SK-N-SH (cell line): ENCODE data around the gene ZMYND8.

Experiments
- FOXM1 ChIP-seq: IDR thresholded peaks from 2 replicates; pipeline ENCODE4 v1.4.0; 2012; ENCODE audit warnings: low read depth, mild to moderate bottlenecking
- MXI1 ChIP-seq: IDR thresholded peaks from 2 replicates; pipeline ENCODE4 v1.6.1; 2012; ENCODE audit warnings: mild to moderate bottlenecking, low read depth, low read length, improper control_type of control experiment
- NFIC ChIP-seq: IDR thresholded peaks from 2 replicates; pipeline ENCODE4 v1.4.0; 2012; ENCODE audit warnings: borderline replicate concordance
- NRF1 ChIP-seq: IDR thresholded peaks from 2 replicates; pipeline ENCODE4 v1.6.1; 2012; ENCODE audit warnings: low read depth, mild to moderate bottlenecking, low read length
- POLR2AphosphoS5 ChIP-seq: IDR thresholded peaks from 2 replicates; pipeline ENCODE4 v1.6.1; 2012; ENCODE audit warnings: low read depth, low read length
- RAD21 ChIP-seq: IDR thresholded peaks from 2 replicates; pipeline ENCODE4 v1.6.1; 2012; ENCODE audit warnings: mild to moderate bottlenecking, low read length
- RCOR1 ChIP-seq: fragments of 150-350 bp; IDR thresholded peaks from 2 replicates; pipeline ENCODE4 v1.6.1; 2017; ENCODE audit warnings: antibody characterized with exemption, low read length
- RFX5 ChIP-seq: IDR thresholded peaks from 2 replicates; pipeline ENCODE4 v1.6.1; 2012; ENCODE audit warnings: mild to moderate bottlenecking, improper control_type of control experiment, low read length
- SIN3A ChIP-seq: IDR thresholded peaks from 2 replicates; pipeline ENCODE4 v1.6.1; 2012; ENCODE audit warnings: low read depth, mild to moderate bottlenecking, low read length, moderate library complexity, borderline replicate concordance
- YY1 ChIP-seq: IDR thresholded peaks from 2 replicates; pipeline ENCODE4 v1.4.0; 2012; ENCODE audit warnings: low read depth, mild to moderate bottlenecking
- TF ChIP-seq, protein P1 (sequence below): fragments of 200-600 bp; sonication (generic); IDR thresholded peaks from 2 replicates; pipeline ENCODE4 v1.6.1; 2017; ENCODE audit warnings: antibody characterized with exemption, mild to moderate bottlenecking, moderate library complexity
- TF ChIP-seq, protein P2 (sequence below): IDR thresholded peaks from 2 replicates; pipeline ENCODE4 v1.6.1; 2012; ENCODE audit warnings: mild to moderate bottlenecking, low read depth, low read length, moderate library complexity
- TF ChIP-seq, protein P3 (sequence below): IDR thresholded peaks from 2 replicates; pipeline ENCODE4; 2012

DNA sequence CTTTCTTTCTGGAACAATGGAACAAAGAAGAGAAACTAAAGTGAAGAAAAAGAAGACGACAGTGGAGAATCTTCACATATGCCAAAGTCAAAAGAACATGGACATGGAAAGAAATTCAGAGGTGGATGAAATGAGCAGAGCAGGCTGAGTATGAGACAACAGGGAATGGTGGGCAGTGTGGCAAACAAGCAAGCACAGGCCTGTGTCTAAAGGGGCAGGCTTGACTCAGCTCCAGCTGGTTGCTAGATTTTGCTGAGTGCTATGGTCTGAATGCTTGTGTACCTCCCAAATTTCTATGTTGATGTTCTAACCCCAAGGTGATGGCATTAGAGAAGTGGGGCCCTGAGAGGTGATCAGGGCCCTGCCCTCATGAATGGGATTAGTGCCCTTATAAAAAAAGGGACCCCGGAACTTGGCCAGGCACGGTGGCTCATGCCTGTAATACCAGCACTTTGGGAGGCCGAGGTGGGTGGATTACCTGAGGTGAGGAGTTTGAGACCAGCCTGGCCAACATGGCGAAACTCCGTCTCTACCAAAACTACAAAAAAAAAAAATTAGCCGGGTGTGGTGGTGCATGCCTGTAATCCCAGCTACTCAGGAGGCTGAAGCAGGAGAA, 49.6 kb downstream of the ZMYND8 start:
- TF ChIP-seq, protein P1, sequence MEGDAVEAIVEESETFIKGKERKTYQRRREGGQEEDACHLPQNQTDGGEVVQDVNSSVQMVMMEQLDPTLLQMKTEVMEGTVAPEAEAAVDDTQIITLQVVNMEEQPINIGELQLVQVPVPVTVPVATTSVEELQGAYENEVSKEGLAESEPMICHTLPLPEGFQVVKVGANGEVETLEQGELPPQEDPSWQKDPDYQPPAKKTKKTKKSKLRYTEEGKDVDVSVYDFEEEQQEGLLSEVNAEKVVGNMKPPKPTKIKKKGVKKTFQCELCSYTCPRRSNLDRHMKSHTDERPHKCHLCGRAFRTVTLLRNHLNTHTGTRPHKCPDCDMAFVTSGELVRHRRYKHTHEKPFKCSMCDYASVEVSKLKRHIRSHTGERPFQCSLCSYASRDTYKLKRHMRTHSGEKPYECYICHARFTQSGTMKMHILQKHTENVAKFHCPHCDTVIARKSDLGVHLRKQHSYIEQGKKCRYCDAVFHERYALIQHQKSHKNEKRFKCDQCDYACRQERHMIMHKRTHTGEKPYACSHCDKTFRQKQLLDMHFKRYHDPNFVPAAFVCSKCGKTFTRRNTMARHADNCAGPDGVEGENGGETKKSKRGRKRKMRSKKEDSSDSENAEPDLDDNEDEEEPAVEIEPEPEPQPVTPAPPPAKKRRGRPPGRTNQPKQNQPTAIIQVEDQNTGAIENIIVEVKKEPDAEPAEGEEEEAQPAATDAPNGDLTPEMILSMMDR, result no peak
- TF ChIP-seq NFIC (no peak), POLR2AphosphoS5 (no peak), RCOR1 (no peak), NRF1 (no peak), RFX5 (no peak), RAD21 (no peak), YY1 (no peak), MXI1 (no peak), FOXM1 (no peak), SIN3A (no peak)
- TF ChIP-seq, protein P2, sequence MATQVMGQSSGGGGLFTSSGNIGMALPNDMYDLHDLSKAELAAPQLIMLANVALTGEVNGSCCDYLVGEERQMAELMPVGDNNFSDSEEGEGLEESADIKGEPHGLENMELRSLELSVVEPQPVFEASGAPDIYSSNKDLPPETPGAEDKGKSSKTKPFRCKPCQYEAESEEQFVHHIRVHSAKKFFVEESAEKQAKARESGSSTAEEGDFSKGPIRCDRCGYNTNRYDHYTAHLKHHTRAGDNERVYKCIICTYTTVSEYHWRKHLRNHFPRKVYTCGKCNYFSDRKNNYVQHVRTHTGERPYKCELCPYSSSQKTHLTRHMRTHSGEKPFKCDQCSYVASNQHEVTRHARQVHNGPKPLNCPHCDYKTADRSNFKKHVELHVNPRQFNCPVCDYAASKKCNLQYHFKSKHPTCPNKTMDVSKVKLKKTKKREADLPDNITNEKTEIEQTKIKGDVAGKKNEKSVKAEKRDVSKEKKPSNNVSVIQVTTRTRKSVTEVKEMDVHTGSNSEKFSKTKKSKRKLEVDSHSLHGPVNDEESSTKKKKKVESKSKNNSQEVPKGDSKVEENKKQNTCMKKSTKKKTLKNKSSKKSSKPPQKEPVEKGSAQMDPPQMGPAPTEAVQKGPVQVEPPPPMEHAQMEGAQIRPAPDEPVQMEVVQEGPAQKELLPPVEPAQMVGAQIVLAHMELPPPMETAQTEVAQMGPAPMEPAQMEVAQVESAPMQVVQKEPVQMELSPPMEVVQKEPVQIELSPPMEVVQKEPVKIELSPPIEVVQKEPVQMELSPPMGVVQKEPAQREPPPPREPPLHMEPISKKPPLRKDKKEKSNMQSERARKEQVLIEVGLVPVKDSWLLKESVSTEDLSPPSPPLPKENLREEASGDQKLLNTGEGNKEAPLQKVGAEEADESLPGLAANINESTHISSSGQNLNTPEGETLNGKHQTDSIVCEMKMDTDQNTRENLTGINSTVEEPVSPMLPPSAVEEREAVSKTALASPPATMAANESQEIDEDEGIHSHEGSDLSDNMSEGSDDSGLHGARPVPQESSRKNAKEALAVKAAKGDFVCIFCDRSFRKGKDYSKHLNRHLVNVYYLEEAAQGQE, result no peak
- TF ChIP-seq, protein P3, sequence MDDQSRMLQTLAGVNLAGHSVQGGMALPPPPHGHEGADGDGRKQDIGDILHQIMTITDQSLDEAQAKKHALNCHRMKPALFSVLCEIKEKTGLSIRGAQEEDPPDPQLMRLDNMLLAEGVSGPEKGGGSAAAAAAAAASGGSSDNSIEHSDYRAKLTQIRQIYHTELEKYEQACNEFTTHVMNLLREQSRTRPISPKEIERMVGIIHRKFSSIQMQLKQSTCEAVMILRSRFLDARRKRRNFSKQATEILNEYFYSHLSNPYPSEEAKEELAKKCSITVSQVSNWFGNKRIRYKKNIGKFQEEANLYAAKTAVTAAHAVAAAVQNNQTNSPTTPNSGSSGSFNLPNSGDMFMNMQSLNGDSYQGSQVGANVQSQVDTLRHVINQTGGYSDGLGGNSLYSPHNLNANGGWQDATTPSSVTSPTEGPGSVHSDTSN, result no peak
